SK-N-SH (cell line): ENCODE data around the gene SHF.

ENCODE experiments used
- CTCF ChIP-seq: fragments of 200-600 bp; sonication (generic); IDR thresholded peaks from 2 replicates; pipeline ENCODE4 v1.6.1; 2017; ENCODE audit warnings: antibody characterized with exemption, mild to moderate bottlenecking, moderate library complexity
- EP300 ChIP-seq, 2 experiments: IDR thresholded peaks; 2 replicates each; pipeline versions ENCODE4 v1.4.0 to v1.6.1; 2012; ENCODE audit warnings: borderline replicate concordance in 1 of 2, low read depth in 1 of 2, low read length in 1 of 2
- TF ChIP-seq, protein P1 (sequence below): IDR thresholded peaks from 2 replicates; pipeline ENCODE4 v1.4.0; 2012; ENCODE audit warnings: low read depth, borderline replicate concordance

DNA sequence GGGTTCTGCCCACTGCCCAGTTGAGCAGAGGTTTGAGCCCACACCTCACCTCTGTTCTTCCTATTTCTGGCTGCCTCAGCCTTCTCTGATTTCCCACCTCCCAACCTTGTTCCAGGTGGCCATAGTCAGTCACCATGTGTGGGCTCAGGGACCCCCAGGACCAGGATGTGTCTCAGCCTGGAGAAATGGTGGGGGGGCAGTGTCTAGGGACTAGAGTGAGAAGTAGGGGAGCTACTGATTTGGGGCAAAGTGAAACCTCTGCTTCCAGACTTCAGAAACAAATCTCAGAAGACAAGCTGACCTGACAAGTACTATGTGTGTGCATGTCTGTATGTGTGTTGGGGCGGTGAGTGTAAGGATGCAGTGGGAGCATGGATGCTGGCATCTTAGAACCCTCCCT lies 22.9 kb downstream of the SHF start:
- TF ChIP-seq EP300 (IDR thresholded peaks at IDR 0.05; ENCODE audit: borderline replicate concordance in 1 of 2, low read depth in 1 of 2, low read length in 1 of 2) (no peak), CTCF (no peak)
- TF ChIP-seq, protein P1, sequence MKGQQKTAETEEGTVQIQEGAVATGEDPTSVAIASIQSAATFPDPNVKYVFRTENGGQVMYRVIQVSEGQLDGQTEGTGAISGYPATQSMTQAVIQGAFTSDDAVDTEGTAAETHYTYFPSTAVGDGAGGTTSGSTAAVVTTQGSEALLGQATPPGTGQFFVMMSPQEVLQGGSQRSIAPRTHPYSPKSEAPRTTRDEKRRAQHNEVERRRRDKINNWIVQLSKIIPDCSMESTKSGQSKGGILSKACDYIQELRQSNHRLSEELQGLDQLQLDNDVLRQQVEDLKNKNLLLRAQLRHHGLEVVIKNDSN: no peak
